ENCODE data around the gene SWI5. TPM values are rescaled to one million over a fixed set of nuclear protein-coding genes. Genes with fewer than 3 reads are reported as not detected.

SWI5 gene
- total and polyA plus RNA-seq, 9 of the 15 experiments (the other 6 are each of a cell fraction or from before 2014, with no cell fraction given), result 62.8 to 133 (median 95.9) TPM

DNA sequence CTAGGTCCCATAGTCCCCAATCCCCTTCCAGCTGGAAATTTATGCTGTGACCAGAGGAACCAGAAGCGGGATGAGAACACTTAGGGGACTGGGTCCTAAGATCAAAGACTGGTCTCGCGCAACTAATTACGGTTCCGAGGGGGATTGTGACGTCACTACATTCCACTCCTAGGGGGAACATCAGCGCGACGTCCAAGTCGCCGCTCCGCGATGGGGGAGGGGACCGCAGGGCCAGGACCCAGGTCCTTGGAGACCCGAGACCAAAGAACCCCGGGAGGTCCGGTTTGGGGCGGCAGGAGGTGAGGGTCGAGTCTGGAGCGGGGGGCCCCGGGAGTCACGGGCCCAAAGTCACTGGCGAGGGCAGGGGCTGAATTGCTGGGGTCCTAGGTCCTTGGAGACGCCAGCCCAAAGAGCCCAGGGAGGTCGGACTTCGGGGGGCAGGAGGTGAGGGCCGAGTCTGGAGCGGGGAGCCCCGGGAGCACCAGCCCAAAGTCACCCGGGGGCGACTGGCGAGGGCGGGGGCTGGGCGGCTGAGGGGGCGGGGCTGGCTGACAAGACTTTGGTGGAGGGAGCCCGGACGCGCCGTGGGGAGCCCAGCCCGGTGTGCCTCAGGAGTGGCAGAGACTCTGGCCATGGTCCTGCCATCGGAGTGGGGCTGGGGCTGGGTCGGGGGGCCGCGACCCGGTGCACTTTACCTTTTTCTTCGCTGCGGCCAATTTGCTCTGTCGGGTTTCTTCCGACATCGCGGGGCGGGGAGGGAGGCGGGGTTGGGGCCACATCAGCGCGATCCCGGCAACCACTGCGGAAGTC, 673 bp upstream of the SWI5 start, which contains the start of gene GOLGA2 (continued):
- TF ChIP-seq, protein P1, sequence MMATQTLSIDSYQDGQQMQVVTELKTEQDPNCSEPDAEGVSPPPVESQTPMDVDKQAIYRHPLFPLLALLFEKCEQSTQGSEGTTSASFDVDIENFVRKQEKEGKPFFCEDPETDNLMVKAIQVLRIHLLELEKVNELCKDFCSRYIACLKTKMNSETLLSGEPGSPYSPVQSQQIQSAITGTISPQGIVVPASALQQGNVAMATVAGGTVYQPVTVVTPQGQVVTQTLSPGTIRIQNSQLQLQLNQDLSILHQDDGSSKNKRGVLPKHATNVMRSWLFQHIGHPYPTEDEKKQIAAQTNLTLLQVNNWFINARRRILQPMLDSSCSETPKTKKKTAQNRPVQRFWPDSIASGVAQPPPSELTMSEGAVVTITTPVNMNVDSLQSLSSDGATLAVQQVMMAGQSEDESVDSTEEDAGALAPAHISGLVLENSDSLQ (IDR thresholded peaks at IDR 0.05), result no peak
- TF ChIP-seq, protein P2, sequence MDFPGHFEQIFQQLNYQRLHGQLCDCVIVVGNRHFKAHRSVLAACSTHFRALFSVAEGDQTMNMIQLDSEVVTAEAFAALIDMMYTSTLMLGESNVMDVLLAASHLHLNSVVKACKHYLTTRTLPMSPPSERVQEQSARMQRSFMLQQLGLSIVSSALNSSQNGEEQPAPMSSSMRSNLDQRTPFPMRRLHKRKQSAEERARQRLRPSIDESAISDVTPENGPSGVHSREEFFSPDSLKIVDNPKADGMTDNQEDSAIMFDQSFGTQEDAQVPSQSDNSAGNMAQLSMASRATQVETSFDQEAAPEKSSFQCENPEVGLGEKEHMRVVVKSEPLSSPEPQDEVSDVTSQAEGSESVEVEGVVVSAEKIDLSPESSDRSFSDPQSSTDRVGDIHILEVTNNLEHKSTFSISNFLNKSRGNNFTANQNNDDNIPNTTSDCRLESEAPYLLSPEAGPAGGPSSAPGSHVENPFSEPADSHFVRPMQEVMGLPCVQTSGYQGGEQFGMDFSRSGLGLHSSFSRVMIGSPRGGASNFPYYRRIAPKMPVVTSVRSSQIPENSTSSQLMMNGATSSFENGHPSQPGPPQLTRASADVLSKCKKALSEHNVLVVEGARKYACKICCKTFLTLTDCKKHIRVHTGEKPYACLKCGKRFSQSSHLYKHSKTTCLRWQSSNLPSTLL (IDR thresholded peaks at IDR 0.05), result no peak
- TF ChIP-seq NFXL1 (CRISPR knock-in tag; IDR thresholded peaks at IDR 0.05) (no peak), WHSC1 (IDR thresholded peaks at IDR 0.05; ENCODE audit: low read length) (no peak), PTRF (tag; IDR thresholded peaks at IDR 0.05) (no peak), MTA1 (IDR thresholded peaks at IDR 0.05; ENCODE audit: borderline replicate concordance) (no peak), ZFX (CRISPR knock-in tag; IDR thresholded peaks at IDR 0.05) (no peak), FOS (IDR thresholded peaks at IDR 0.05; ENCODE audit: extremely low read depth, insufficient read length) (no peak), TAF1 (IDR thresholded peaks at IDR 0.05; ENCODE audit: control insufficient read depth, extremely low read depth, insufficient read depth, low read length, severe bottlenecking) (no peak), TRIM24 (IDR thresholded peaks at IDR 0.05) (no peak), SRSF9 (IDR thresholded peaks at IDR 0.05; ENCODE audit: borderline replicate concordance, low read depth, low read length) (no peak), MEF2D (tag; conservative IDR thresholded peaks at IDR 0.05; ENCODE audit: low read depth) (no peak), RBM17 (IDR thresholded peaks at IDR 0.05; ENCODE audit: borderline replicate concordance, low read depth, low read length) (no peak), ZFPM2 (CRISPR knock-in tag; IDR thresholded peaks at IDR 0.05) (peak; percentile 84), SMAD3 (CRISPR knock-in tag; conservative IDR thresholded peaks at IDR 0.05) (no peak), ZBTB17 (CRISPR knock-in tag; IDR thresholded peaks at IDR 0.05) (0 out of 2 replicates have a peak, but pooled peaks have one; percentile 39), CBFB (CRISPR knock-in tag; IDR thresholded peaks at IDR 0.05) (no peak), ZNF140 (CRISPR knock-in tag; IDR thresholded peaks at IDR 0.05) (no peak), ZNF121 (CRISPR knock-in tag; conservative IDR thresholded peaks at IDR 0.05) (no peak), KLF1 (tag; IDR thresholded peaks at IDR 0.05) (no peak), CBX3 (IDR thresholded peaks at IDR 0.05; ENCODE audit: borderline replicate concordance in 1 of 2, low read length in 2 of 2) (no peak), SRF (CRISPR knock-in tag; IDR thresholded peaks at IDR 0.05) (no peak)
- TF ChIP-seq, protein P3, sequence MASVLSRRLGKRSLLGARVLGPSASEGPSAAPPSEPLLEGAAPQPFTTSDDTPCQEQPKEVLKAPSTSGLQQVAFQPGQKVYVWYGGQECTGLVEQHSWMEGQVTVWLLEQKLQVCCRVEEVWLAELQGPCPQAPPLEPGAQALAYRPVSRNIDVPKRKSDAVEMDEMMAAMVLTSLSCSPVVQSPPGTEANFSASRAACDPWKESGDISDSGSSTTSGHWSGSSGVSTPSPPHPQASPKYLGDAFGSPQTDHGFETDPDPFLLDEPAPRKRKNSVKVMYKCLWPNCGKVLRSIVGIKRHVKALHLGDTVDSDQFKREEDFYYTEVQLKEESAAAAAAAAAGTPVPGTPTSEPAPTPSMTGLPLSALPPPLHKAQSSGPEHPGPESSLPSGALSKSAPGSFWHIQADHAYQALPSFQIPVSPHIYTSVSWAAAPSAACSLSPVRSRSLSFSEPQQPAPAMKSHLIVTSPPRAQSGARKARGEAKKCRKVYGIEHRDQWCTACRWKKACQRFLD (CRISPR knock-in tag; IDR thresholded peaks at IDR 0.05), result no peak
- TF ChIP-seq, protein P4, sequence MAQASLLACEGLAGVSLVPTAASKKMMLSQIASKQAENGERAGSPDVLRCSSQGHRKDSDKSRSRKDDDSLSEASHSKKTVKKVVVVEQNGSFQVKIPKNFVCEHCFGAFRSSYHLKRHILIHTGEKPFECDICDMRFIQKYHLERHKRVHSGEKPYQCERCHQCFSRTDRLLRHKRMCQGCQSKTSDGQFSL (CRISPR knock-in tag; IDR thresholded peaks at IDR 0.05), result no peak
- TF ChIP-seq, protein P4 (tag; IDR thresholded peaks at IDR 0.05), result no peak
